GM12873 (cell line): ENCODE measurements around the gene CROCC.

ENCODE experiments used
- CTCF ChIP-seq: IDR thresholded peaks from 2 replicates; pipeline ENCODE4 v1.5.1; 2012; ENCODE audit warnings: low read depth, mild to moderate bottlenecking, moderate library complexity, low read length, control low read depth; ENCODE audit not compliant: insufficient read depth; ENCODE audit errors: missing control alignments

The CROCC gene

GRCh38 chr1:16922885-16923431 is 1.2 kb downstream of the CROCC start:
- TF ChIP-seq CTCF, result no peak

DNA sequence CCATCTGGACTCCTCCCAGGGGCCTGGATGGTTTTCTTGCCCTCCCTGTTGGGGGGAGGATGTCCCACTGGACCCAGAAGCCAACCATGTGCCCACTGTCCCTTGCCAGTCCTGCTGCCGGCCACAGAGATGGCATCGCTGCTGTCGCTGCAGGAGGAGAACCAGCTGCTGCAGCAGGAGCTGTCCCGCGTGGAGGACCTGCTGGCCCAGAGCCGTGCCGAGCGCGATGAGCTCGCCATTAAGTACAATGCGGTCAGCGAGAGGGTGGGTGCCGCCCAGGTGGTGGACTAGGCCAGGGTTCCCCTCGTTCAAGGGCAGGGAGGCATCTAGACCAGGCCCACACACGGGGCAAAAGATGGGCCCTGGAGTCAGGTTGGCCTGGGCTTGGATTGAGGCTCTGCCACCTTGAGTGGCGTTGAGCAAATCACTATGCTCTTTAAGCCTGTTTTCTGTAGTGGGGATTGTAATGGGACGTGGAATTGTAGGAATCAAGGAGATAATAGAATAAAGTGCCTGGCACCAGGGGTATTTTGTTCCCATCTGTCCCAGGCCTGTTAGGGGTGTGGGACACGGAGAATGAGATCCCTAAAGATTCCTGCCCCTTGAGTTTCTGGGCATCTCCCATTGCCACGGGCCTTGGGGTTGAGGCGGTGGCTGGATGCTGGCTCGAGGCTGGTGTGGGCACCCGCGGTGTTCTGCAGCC is 2.6 kb downstream of the CROCC start:
- TF ChIP-seq CTCF, result no peak

DNA sequence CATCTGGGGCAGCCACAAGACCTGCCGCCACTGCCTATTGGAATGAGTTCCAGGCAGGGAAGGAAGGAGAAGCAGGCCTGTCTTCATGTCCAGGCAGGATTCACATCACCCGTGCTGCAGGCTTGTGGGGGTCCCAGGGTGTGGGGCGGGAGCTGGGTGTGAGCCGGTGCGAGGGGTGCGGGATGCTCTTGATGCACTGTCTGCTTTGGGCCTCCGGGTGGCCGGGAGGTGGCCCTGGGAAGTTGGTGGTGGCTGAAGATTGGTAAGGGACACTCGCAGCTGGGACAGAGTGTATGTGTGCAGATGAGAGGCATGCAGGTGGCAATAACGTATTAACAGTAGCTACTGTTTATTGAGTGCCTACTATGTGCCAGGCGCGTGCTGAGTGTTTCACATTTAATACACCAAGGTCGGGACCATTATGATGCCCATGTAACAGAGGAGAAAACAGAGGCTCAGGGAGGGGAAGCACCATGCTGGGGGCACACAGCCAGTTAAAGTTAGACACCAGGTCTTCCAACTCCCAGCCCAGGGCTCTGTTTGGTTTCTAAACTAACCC is 3.3 kb downstream of the CROCC start:
- TF ChIP-seq CTCF, result peak; percentile 18

- no peak for TF ChIP-seq CTCF
Observed at GRCh38 chr1:16925635-16926490, 4.1 kb downstream of the CROCC start.

- TF ChIP-seq CTCF, result no peak
Observed at GRCh38 chr1:16926491-16927073, 4.9 kb downstream of the CROCC start.

- TF ChIP-seq CTCF, result no peak
Observed at GRCh38 chr1:16927256-16927655, 5.5 kb downstream of the CROCC start.

DNA sequence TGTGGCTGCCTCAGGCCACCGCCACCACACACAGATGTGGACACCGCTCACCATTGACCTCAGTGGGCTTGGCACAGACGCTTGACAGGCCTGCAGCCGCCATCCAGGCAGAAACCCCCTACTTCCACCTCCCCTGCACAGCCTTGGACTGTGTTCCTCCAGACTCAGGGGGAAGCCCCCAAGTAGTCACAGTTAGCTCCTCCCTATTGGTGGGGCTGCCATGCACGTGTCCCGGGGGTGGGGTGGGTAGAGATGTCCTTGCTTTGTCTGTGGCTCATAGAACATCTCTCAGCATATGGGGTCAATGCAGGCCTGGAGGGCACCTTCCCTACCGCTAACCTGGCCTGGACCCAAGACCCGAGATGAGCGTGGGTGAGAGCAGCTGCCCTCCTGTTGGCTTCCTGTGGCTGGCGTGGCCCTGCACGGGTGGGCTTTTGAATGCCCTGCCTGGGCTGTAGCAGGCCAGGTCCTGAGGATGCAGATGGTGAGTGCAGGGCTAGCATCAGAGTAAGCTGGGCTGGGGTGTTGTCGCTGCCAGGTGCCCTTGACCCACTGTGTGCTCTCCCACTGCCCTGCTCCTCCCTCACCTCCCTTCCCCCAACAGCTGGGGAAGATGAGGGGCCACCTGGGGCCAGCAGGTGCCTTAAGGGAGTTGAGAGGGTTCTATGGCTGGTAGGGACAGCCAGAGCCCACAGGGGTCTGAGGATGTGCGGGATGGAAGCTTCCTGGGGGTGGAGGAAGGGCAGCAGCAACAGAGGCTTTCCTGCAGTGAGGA is 6.2 kb downstream of the CROCC start:
- no peak for TF ChIP-seq CTCF
